Right atrium auricular region (tissue), 2 donors: ENCODE data around the gene ASB1. TPM values are rescaled to one million over a fixed set of nuclear protein-coding genes. Genes with fewer than 3 reads are reported as not detected.

Experiments used
- DNase-seq: peaks from one replicate; pipeline ENCODE4 v3.0.0-alpha.2; 2019; ENCODE audit warnings: low spot score
- H3K27ac ChIP-seq, 2 donors: fragments of 200-600 bp; sonication (generic); 1 replicate in 1 of 2; 2 replicates in 1 of 2; pipeline ENCODE4 v1.5.1; 2016 to 2019
- H3K27me3 ChIP-seq, 2 donors: fragments of 200-600 bp; sonication (generic); one replicate each; pipeline versions ENCODE4 v1.5.1 to v1.6.0; 2017 to 2019
- H3K36me3 ChIP-seq: fragments of 200-600 bp; sonication (generic); one replicate; pipeline ENCODE4 v1.5.1; 2016
- H3K4me1 ChIP-seq, 2 donors: fragments of 200-600 bp; sonication (generic); one replicate each; pipeline versions ENCODE4 v1.5.1 to v1.6.0; 2017 to 2019
- H3K4me3 ChIP-seq, 2 donors: fragments of 200-600 bp; sonication (generic); 1 replicate in 1 of 2; 2 replicates in 1 of 2; pipeline ENCODE4 v1.5.1; 2017 to 2019; ENCODE audit warnings: mild to moderate bottlenecking in 1 of 2, moderate library complexity in 1 of 2
- H3K9me3 ChIP-seq, 2 donors: fragments of 200-600 bp; sonication (generic); one replicate each; pipeline ENCODE4 v1.5.1; 2019
- CTCF ChIP-seq, 2 donors: fragments of 200-600 bp; sonication (generic); IDR thresholded peaks; one replicate each; pipeline ENCODE4 v1.5.1; 2019; ENCODE audit warnings: antibody characterized with exemption in 2 of 2
- total RNA-seq, 2 donors: library from RNA; depleted of rRNA; stranded (reverse); fragments of >200 nt; gene quantifications; one replicate each; pipeline ENCODE4 v1.1.0, GENCODE V29; 2016

The ASB1 gene
- total RNA-seq, 2 donors from 2014 or later, result 32.3 to 43.6 TPM

DNA sequence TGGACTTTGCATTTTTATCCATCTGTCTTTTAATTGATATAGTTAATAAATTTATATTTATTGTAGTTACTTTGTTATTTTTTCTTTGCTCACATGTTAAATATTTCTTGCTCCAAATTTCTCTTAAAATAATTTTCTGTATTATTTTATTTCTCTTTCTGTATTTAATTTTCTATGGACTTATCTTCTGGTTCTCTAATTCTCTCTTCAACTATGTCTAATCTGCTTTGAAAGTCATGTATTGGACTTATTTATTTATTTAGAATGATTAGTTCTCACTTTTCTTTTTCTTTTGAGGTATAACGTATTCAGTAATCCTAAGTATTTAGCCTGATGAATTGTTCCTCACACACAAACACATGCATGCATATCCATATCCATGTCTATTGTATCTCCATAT, 53.1 kb downstream of the ASB1 start:
- Histone ChIP-seq H3K4me1 (no peaks in the 10 kb centered on the region), H3K27me3 (no peaks in the 10 kb centered on the region), H3K4me3 (no peak overlapping the region), H3K9me3 (peaks cover 0 to 27% of the 10 kb centered on the region in 2 donors), H3K36me3 (no peaks in the 10 kb centered on the region), H3K27ac (no peak overlapping the region)
- DNase-seq, result no peak
- TF ChIP-seq CTCF (IDR thresholded peaks at IDR 0.05), result no peak

GRCh38 chr2:238483021-238483420, 56.3 kb downstream of the ASB1 start:
- H3K27ac ChIP-seq, result no peak overlapping the region
- no peak overlapping the region for H3K4me3 ChIP-seq
- no peak for DNase-seq
- no peaks in the 10 kb centered on the region for H3K4me1 ChIP-seq
- H3K9me3 ChIP-seq, result peaks cover 0 to 26% of the 10 kb centered on the region in 2 donors
- no peaks in the 10 kb centered on the region for H3K36me3 ChIP-seq
- no peak for TF ChIP-seq CTCF (IDR thresholded peaks at IDR 0.05)
- H3K27me3 ChIP-seq, result no peaks in the 10 kb centered on the region

DNA sequence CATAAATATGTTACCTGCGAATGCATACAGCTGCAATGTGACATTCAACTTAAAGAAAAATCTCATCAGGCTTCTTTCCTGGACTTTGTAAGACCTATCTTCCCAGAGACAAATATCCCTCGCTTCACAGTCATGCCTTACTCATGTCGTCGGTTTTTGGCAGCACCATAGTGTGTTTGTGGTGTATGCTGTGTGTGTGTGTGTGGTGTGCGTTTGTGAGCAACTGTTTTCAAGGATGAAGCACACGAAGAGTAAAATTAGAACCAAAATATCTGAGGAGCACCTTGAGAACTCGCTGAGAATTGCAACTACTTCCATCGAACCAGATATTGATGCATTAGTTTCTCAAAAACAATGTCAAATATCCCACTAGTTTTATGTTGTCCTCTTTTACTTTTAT, 56.9 kb downstream of the ASB1 start:
- no peak for DNase-seq
- TF ChIP-seq CTCF (IDR thresholded peaks at IDR 0.05), result no peak
- Histone ChIP-seq H3K4me3 (no peak overlapping the region), H3K36me3 (no peaks in the 10 kb centered on the region), H3K27me3 (no peaks in the 10 kb centered on the region), H3K4me1 (no peaks in the 10 kb centered on the region), H3K9me3 (peaks cover 0 to 20% of the 10 kb centered on the region in 2 donors), H3K27ac (no peak overlapping the region)

DNA sequence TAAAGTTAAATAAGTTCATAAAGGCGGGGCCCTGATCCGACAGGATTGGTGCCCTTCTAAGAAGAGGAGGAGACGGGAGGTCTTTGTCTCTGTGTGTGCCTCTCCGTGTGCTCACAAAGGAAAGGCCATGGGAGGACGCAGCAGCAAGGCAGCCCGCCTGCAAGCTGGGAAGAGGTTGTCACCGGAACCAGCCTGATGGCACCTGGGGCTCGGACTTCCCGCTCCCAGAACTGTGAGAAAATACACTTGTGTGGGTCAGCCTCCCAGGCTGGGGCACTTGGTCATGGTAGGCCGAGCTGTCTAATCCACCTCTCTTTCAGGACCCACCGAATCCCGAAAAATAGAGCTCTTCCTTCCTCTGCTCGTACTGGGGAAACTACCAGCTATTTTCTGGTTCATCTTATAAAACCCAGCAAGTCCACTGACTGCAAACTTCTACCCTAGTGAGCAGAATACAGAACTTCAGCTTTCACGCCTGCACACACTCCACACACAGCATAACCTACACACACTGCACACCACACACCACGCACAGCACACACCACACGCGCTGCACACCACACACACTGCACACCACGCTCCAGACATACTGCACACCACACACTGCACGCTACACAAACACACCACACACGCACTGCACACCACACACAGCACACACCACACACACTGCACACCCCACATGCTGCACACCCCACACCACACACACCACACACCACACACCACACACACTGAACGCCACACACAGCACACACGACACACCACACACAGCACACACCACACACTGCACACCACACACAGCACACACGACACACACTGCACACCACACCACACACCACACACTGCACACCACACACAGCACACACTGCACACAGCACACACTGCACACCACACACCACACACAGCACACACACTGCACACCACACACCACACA, 58.1 kb downstream of the ASB1 start:
- peaks cover 0 to 8% of the 10 kb centered on the region in 2 donors for H3K9me3 ChIP-seq
- H3K36me3 ChIP-seq, result no peaks in the 10 kb centered on the region
- H3K4me3 ChIP-seq, result no peak overlapping the region
- DNase-seq, result no peak
- H3K4me1 ChIP-seq, result no peaks in the 10 kb centered on the region
- no peaks in the 10 kb centered on the region for H3K27me3 ChIP-seq
- no peak overlapping the region for H3K27ac ChIP-seq
- no peak for TF ChIP-seq CTCF (IDR thresholded peaks at IDR 0.05)

DNA sequence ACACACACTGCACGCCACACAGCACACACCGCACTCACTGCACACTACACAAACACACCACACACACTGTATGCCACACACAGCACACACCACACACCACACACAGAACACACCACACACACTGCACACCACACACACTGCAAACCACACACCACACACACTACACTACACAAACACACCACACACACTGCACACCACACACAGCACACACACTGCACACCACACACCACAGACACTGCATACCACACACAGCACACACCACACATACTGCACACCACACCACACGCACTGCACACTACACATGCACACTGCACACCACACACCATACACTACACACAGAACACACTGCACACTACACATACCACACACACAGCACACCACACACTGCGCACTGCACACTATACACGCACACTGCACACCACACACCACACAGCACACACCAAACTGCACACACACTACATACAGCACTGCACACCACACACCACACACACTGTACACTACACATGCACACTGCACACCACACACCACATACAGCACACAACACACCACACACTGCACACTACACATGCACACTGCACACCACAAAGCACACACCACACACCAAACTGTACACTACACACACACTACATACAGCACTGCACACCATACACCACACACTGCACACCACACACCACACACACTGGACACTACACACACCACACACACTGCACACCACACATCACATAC, 59.6 kb downstream of the ASB1 start:
- Histone ChIP-seq H3K27me3 (no peaks in the 10 kb centered on the region), H3K4me1 (no peaks in the 10 kb centered on the region), H3K9me3 (no peaks in the 10 kb centered on the region), H3K36me3 (no peaks in the 10 kb centered on the region), H3K4me3 (no peak overlapping the region), H3K27ac (no peak overlapping the region)
- DNase-seq, result no peak
- no peak for TF ChIP-seq CTCF (IDR thresholded peaks at IDR 0.05)
